Activated CD4-positive, alpha-beta T cell treated with anti-CD3 and anti-CD28 coated beads, Interleukin-2, amount 50 U/mL, for 16 hours (primary cell): Measurements from ENCODE around the gene SCFD2.

Experiments
- DNase-seq: peaks from one replicate; pipeline ENCODE4 v3.0.0-alpha.2; 2020

SCFD2 gene

DNA sequence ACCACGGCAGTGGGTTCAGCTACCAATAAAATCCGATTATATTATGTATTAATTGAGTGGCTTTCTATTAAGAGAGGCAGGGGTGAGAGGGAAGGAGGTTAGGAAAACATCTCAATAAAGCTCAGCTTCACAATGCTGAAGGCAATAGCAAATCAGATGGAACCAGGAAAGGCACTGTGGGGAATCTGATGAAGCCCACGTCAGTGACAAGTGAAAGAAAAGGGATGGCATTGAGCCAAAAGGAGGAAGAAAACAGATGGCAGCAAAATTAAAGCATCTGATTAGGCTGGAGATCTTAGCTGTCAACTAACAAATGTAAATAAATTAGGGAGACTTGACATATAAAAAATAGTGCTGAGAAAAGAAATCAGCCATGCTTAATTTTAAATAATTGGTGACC, 322.8 kb downstream of the SCFD2 start:
- no peak for DNase-seq

DNA sequence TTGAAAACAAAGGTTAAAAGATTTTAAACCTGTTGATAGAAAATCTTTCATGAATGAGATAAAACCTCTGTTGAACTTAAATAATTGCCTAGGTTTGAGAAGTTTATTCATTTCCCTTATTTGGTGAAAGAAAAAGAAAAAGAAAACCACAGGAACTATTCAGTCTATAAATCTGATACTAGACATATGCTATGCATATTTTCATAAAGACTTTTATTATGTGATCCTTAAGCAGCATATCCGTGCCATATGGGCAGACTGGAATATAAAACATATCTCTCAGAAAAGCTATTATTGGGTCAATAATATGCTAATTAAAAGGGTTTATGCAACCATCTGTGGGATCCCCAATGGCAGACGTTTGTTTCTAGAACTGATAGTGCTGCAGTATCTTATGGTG, 325.0 kb downstream of the SCFD2 start:
- no peak for DNase-seq

- no peak for DNase-seq
These were observed 325.4 kb downstream of the SCFD2 start for GRCh38 chr4:53040459-53040815.

GRCh38 chr4:53039741-53040458, 326.0 kb downstream of the SCFD2 start:
- DNase-seq = no peak

GRCh38 chr4:53037892-53038291, 328.0 kb downstream of the SCFD2 start:
- no peak for DNase-seq

- peak; percentile 46 for DNase-seq
These were observed 333.0 kb downstream of the SCFD2 start for GRCh38 chr4:53032908-53033307.

- DNase-seq = no peak
These were observed 339.6 kb downstream of the SCFD2 start for GRCh38 chr4:53026233-53026632.

- no peak for DNase-seq
These were observed 342.1 kb downstream of the SCFD2 start for GRCh38 chr4:53023677-53024299.

DNA sequence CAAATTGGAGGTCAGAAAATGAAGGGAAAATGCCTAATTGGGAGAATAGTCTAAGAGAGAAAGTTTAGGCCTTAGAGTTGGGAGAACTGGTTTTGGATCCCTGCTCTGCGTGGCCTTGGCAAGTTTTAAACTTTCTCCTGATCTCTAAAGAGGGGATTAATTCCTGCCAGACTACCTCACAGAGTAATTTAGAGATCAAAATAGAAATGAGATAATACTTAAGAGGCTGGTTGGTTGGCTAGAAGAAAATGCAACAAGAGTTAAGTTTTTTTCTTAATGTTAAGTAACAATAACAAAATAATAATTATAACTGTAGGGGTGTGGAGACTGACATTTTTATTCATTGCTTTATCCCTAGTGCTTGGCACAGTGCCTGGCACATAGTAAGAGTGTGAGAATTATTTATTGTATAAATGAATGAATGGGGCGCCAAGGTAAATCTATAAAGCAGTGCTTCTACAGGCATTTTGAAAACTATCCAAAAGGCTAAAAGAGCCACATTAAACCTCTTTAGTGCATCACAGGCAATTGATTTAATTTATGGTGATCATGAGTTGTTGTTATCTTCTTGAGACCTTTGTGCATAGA, 343.3 kb downstream of the SCFD2 start:
- DNase-seq = no peak

GRCh38 chr4:53021754-53022512, 343.9 kb downstream of the SCFD2 start:
- no peak for DNase-seq

- no peak for DNase-seq
These were observed 346.1 kb downstream of the SCFD2 start for GRCh38 chr4:53019485-53020382.

DNA sequence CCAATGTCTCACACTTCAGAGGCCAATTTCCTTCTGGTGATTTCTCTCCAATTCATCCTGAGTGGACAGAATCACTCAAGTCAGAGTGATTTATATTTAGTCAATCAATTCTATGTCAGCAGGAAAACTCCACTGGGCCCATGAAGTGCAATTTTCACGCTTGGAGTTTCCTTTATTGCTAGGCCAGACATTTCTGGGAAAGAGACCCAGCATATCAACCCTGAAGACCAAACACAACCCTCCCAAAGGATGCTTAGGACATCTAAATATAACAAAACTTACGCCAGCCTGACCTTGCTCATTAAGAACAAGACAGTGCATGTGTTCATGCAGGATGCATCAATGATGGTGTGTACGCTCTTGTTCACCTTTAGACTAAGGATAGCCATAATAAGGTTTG, 347.4 kb downstream of the SCFD2 start:
- DNase-seq = no peak

DNA sequence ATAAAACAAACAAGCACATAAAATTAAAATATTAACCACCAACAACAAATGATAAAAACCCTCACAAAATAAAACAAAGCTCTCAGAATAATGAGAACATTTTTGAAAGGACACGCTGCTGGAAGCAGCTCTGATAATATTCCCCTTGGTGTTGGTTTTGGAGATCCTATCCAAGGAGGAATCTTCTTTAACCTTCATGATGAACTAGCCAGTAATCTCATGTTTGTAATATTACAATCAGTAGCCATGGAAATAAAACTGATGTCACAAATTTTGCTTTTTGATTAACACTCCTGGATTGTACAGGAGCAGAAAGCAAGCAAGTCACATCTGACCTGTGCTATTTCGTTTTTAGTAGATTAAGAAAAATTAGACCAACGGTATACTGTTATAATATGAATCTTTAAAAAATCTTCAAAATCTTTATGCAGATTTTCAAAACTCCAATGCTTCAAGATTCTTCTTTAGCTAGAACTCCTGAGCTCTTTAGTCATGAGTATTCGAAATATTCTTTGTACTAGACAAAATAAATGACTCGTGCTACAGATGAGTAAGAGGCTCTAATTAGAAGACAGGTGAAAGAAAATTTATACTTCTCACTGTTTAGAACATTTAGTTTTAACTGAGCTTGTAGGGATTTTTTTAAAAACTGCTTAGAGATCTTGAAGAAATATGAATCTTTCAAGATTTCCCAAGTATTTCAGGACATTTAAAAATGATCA, 349.6 kb downstream of the SCFD2 start:
- DNase-seq = no peak

DNA sequence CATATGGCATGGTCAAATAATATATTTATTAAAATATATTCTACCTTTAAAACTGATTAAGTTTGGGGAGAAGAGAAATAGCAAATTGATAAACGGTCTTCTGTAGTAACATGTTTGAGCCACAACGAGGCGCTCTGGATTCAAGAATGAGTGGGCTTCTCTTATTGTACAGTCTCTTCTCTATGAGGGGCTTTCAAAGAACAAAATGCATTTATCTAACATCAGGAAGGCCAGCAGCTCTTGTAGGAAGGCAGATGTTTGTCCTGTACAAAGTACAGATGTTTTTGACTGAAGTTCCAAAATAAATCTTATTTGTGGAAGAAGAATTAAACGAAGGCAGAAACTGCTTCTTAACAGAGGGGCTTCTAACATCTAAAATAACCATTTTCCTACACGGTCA, 350.2 kb downstream of the SCFD2 start:
- peak; percentile 34 for DNase-seq

- DNase-seq = no peak
These were observed 351.0 kb downstream of the SCFD2 start for GRCh38 chr4:53014881-53015280.

GRCh38 chr4:53013873-53014775, 351.7 kb downstream of the SCFD2 start:
- DNase-seq = no peak

GRCh38 chr4:53012738-53013137, 353.1 kb downstream of the SCFD2 start:
- peak; percentile 41 for DNase-seq

DNA sequence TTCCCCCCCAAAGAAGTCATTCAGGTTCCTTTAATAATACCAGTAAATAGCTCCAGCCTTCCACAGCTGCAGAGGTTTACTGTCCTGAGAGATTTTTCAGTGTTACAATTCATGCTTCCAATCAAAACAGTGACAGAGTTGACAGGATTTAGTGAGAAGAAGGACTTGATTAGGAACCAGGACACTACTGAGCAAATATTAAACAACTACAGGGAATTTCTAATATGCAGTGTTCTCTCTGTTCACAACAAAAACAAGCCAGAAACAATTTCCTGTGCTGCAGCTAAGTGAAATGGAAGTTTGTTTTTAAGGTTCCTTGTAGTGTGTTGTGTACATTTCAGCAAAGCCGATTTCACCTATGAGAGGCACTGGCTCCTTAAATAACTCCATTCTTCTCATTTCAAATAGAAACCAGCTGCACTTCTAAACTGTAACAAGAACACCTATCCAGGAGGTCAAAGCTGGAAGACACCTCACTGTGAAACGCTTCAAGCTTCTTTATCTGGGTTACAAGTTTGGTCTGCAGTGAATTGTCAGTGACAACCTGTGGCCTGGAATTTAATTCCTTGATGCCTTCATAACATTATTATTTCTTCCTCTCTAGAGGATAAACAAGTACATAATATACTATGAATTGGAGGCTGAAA, 354.5 kb downstream of the SCFD2 start:
- DNase-seq = no peak

GRCh38 chr4:53010318-53010717, 355.5 kb downstream of the SCFD2 start:
- DNase-seq = no peak

DNA sequence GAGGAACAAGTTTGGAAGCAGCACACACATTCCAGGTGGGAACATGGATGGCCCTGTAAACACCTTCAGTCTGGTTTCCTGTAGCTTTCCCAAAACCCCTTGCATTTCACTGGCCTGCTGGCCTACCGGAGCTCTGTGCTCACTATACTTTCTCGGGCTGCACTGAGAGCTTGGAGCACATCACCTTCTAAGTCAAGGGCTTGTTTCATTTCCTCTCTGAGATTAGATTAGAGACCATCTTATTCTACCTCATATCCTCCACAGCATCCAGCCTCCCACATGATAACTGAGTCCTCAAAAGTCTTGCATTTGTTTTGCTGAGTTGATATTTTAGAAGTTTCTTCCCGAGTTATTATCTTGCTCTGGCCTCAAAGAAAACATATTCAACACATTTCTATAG, 356.0 kb downstream of the SCFD2 start:
- no peak for DNase-seq
